ENCODE measurements around the gene GNAS-AS1.

- TF ChIP-seq TARDBP (IDR thresholded peaks at IDR 0.05) (no peak), SUZ12 (IDR thresholded peaks at IDR 0.05) (no peak), ELF4 (IDR thresholded peaks at IDR 0.05) (no peak), SP1 (IDR thresholded peaks at IDR 0.05) (no peak), L3MBTL2 (conservative IDR thresholded peaks at IDR 0.05) (no peak), FOXK2 (IDR thresholded peaks at IDR 0.05) (no peak), BHLHE40 (IDR thresholded peaks at IDR 0.05; ENCODE audit: borderline replicate concordance) (no peak), FOXM1 (IDR thresholded peaks at IDR 0.05; ENCODE audit: borderline replicate concordance) (no peak), LEF1 (IDR thresholded peaks at IDR 0.05; ENCODE audit: borderline replicate concordance) (no peak)
These were observed 35.3 kb downstream of the GNAS-AS1 start for GRCh38 chr20:58815448-58815847.
